Activated CD4-positive, alpha-beta T cell treated with anti-CD3 and anti-CD28 coated beads, Interleukin-2, Interleukin-4, amounts not matched to agents 100 ng/mL and 50 ng/mL, durations not matched to agents 16 hours and 8 hours (primary cell): ENCODE results near the gene PPP1R16B.
A peak's percentile ranks its signal among the peaks of the same experiment; 100 is the strongest.

ENCODE experiments used
- DNase-seq: peaks from one replicate; pipeline ENCODE4 v3.0.0-alpha.2; 2020; ENCODE audit warnings: low spot score

Gene PPP1R16B

GRCh38 chr20:38877483-38877882 lies 72.0 kb downstream of the PPP1R16B start:
- DNase-seq = no peak

GRCh38 chr20:38878866-38879265 lies 73.4 kb downstream of the PPP1R16B start:
- no peak for DNase-seq

GRCh38 chr20:38880952-38881735 lies 75.6 kb downstream of the PPP1R16B start:
- no peak for DNase-seq

GRCh38 chr20:38881806-38882440 lies 76.4 kb downstream of the PPP1R16B start:
- no peak for DNase-seq

- DNase-seq = no peak
Measured at GRCh38 chr20:38882600-38882999, 77.1 kb downstream of the PPP1R16B start.

GRCh38 chr20:38883081-38883980 lies 77.8 kb downstream of the PPP1R16B start:
- no peak for DNase-seq

GRCh38 chr20:38883981-38884733 lies 78.7 kb downstream of the PPP1R16B start:
- DNase-seq = no peak

- DNase-seq = no peak
Measured at GRCh38 chr20:38885357-38885756, 79.9 kb downstream of the PPP1R16B start.

GRCh38 chr20:38888059-38888831 lies 82.7 kb downstream of the PPP1R16B start:
- no peak for DNase-seq

- DNase-seq = no peak
Measured at GRCh38 chr20:38889050-38889449, 83.6 kb downstream of the PPP1R16B start.

GRCh38 chr20:38889792-38890496 lies 84.4 kb downstream of the PPP1R16B start:
- no peak for DNase-seq

GRCh38 chr20:38890497-38890818 lies 85.0 kb downstream of the PPP1R16B start:
- DNase-seq = peak; percentile 39

- DNase-seq = peak; percentile 27
Measured at GRCh38 chr20:38892091-38892981, 86.8 kb downstream of the PPP1R16B start.

GRCh38 chr20:38893056-38893564 lies 87.6 kb downstream of the PPP1R16B start:
- DNase-seq = no peak

GRCh38 chr20:38893565-38894090 lies 88.1 kb downstream of the PPP1R16B start:
- peak; percentile 82 for DNase-seq

- no peak for DNase-seq
Measured at GRCh38 chr20:38894091-38894847, 88.8 kb downstream of the PPP1R16B start.

GRCh38 chr20:38895098-38895949 lies 89.8 kb downstream of the PPP1R16B start:
- DNase-seq = no peak
